A673 (cell line): ENCODE measurements around the gene MAGEB2.

Source experiments
- EZH2 ChIP-seq: fragments of 200-600 bp; sonication (generic); IDR thresholded peaks from 2 replicates; pipeline ENCODE4 v1.6.1; 2017; ENCODE audit warnings: borderline replicate concordance, low read depth, mild to moderate bottlenecking, mixed read lengths, antibody characterized with exemption, low read length; ENCODE audit not compliant: poor library complexity, severe bottlenecking
- TF ChIP-seq, protein P1 (sequence below): fragments of 300-800, 200-600 bp; sonication (generic); conservative IDR thresholded peaks from 2 replicates; pipeline ENCODE4 v1.5.1; 2017; ENCODE audit warnings: low read depth, mild to moderate bottlenecking, antibody characterized with exemption, low read length, moderate library complexity, mixed read lengths

DNA sequence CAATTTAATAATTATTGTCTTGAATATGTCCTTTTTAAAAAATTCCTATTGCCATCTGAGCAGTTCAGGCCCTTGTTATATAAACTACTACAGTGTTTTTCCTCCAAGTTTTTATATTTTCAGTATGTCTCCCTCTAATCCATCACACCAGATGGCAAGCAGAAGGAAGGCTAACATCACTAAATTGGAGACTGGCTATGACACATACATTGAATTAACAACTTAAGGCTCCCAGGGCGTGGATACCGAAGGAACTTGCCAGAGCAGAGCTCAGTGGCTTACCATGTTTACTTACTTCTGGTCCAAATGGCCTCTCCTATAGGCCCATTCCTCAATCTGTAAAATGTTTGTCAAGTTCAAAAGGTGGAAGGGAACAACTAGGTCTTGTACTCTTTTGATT lies 44.6 kb downstream of the MAGEB2 start:
- TF ChIP-seq, protein P1, sequence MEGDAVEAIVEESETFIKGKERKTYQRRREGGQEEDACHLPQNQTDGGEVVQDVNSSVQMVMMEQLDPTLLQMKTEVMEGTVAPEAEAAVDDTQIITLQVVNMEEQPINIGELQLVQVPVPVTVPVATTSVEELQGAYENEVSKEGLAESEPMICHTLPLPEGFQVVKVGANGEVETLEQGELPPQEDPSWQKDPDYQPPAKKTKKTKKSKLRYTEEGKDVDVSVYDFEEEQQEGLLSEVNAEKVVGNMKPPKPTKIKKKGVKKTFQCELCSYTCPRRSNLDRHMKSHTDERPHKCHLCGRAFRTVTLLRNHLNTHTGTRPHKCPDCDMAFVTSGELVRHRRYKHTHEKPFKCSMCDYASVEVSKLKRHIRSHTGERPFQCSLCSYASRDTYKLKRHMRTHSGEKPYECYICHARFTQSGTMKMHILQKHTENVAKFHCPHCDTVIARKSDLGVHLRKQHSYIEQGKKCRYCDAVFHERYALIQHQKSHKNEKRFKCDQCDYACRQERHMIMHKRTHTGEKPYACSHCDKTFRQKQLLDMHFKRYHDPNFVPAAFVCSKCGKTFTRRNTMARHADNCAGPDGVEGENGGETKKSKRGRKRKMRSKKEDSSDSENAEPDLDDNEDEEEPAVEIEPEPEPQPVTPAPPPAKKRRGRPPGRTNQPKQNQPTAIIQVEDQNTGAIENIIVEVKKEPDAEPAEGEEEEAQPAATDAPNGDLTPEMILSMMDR: no peak
- no peak for TF ChIP-seq EZH2
